Lung (tissue), 12 donors: Measurements from ENCODE around the gene LINGO3. TPM values are rescaled to one million over a fixed set of nuclear protein-coding genes. Genes with fewer than 3 reads are reported as not detected.

Source experiments
- ATAC-seq: fragments of 200-7000 bp; cut with Tn5 transposase; one replicate; pipeline ENCODE4 v1.9.1; 2020; ENCODE audit warnings: moderate number of reproducible peaks; ENCODE audit not compliant: insufficient read depth, low FRiP score
- DNase-seq, 3 donors: peaks; one replicate each; pipeline ENCODE4 v3.0.0-alpha.2; 2013 to 2017
- H3K27ac ChIP-seq, 2 donors: one replicate each; pipeline ENCODE4 v1.5.1; 2013; ENCODE audit warnings: mild to moderate bottlenecking in 2 of 2, moderate library complexity in 2 of 2, control low read depth in 1 of 2, inconsistent platforms in 1 of 2, low read depth in 1 of 2, low read length in 1 of 2
- H3K27me3 ChIP-seq, 3 donors: one replicate each; pipeline ENCODE4 v1.5.1; 2013; ENCODE audit warnings: low read length in 2 of 3; ENCODE audit not compliant: control insufficient read depth in 3 of 3, insufficient read depth in 3 of 3
- H3K36me3 ChIP-seq, 4 donors: one replicate each; pipeline ENCODE4 v1.5.1; 2013; ENCODE audit warnings: low read length in 4 of 4, mild to moderate bottlenecking in 1 of 4, moderate library complexity in 1 of 4; ENCODE audit not compliant: control insufficient read depth in 4 of 4, insufficient read depth in 4 of 4
- H3K4me1 ChIP-seq, 5 donors: one replicate each; pipeline ENCODE4 v1.5.1; 2013; ENCODE audit warnings: low read length in 5 of 5, mild to moderate bottlenecking in 2 of 5, moderate library complexity in 1 of 5; ENCODE audit not compliant: control insufficient read depth in 5 of 5, insufficient read depth in 5 of 5
- H3K4me3 ChIP-seq: one replicate; pipeline ENCODE4 v1.5.1; 2013; ENCODE audit warnings: mild to moderate bottlenecking, control low read depth, moderate library complexity
- H3K9ac ChIP-seq, 2 donors: one replicate each; pipeline ENCODE4 v1.5.1; 2013; ENCODE audit warnings: low read length in 2 of 2, control low read depth in 1 of 2; ENCODE audit not compliant: insufficient read depth in 1 of 2
- H3K9me3 ChIP-seq, 4 donors: one replicate each; pipeline ENCODE4 v1.5.1; 2013; ENCODE audit warnings: low read length in 3 of 4, mild to moderate bottlenecking in 1 of 4, moderate library complexity in 1 of 4; ENCODE audit not compliant: control insufficient read depth in 4 of 4, insufficient read depth in 3 of 4
- CTCF ChIP-seq: IDR thresholded peaks from 2 replicates; pipeline ENCODE4 v1.5.1; 2012; ENCODE audit warnings: mild to moderate bottlenecking; ENCODE audit errors: control extremely low read depth, extremely low read depth
- WGBS, 2 donors: extraction: QIAGEN DNeasy Blood & Tissue Kit; methylation state at CpG; one replicate each; pipeline ENCODE4 v1.1.7; 2013; 5-methylcytosine and 5-hydroxymethylcytosine counted together
- polyA plus RNA-seq, 2 donors: library from polyadenylated mRNA; stranded (reverse); fragments of 200-250 nt; gene quantifications; one replicate each; pipeline ENCODE4 v1.2.1, GENCODE V29; 2013
- total RNA-seq, 2 donors: library from RNA; depleted of rRNA in 1 of 2; stranded (reverse); fragments of >200 nt in 1 of 2; gene quantifications; one replicate each; pipeline ENCODE4 v1.2.1, GENCODE V29; 2014 to 2021
- donor health status: control.
- donor health status: control.
- donor health status: Bipolar disorder and iron deficiency.
- donor health status: healthy.
- donor health status: DM: yes; HTN: yes; CAD: no.

LINGO3 gene
- total and polyA plus RNA-seq, 4 donors: 0.10 to 1.0 (median 0.21) TPM; not detected in 1

GRCh38 chr19:2268861-2269243 lies 39.1 kb downstream of the LINGO3 start:
- Histone ChIP-seq H3K4me1 (peaks cover 0 to 17% (median 12%) of the 10 kb centered on the region in 5 donors), H3K36me3 (peaks cover 4 to 19% (median 9%) of the 10 kb centered on the region in 4 donors), H3K9me3 (no peaks in the 10 kb centered on the region), H3K4me3 (peak overlapping the region; percentile 52), H3K27me3 (no peaks in the 10 kb centered on the region), H3K27ac (peak overlapping the region; percentile 64 to 72), H3K9ac (peak overlapping the region; percentile 11 to 16)
- DNase-seq (no peak), ATAC-seq (no peak)
- no peak for TF ChIP-seq CTCF
- 2% methylated on average over 14 to 19 of the region's 19 CpGs for WGBS, 2 donors

GRCh38 chr19:2268480-2268830 lies 39.5 kb downstream of the LINGO3 start:
- no peak overlapping the region for H3K27ac ChIP-seq
- H3K9me3 ChIP-seq: no peaks in the 10 kb centered on the region
- no peaks in the 10 kb centered on the region for H3K27me3 ChIP-seq
- WGBS, 2 donors: 76 to 82% methylated on average over 4 of the region's 4 CpGs
- H3K4me3 ChIP-seq: no peak overlapping the region
- peaks cover 4 to 17% (median 9%) of the 10 kb centered on the region in 4 donors for H3K36me3 ChIP-seq
- no peak overlapping the region for H3K9ac ChIP-seq
- H3K4me1 ChIP-seq: peaks cover 0 to 13% (median 10%) of the 10 kb centered on the region in 5 donors
- no peak for TF ChIP-seq CTCF
- DNase-seq: no peak
- ATAC-seq: no peak

GRCh38 chr19:2266183-2266993 lies 41.6 kb downstream of the LINGO3 start:
- no peak overlapping the region for H3K4me3 ChIP-seq
- DNase-seq (peak; percentile 64 to 76 (median 66)), ATAC-seq (no peak)
- peaks cover 0 to 4% (median under 1%) of the 10 kb centered on the region in 4 donors for H3K36me3 ChIP-seq
- no peak for TF ChIP-seq CTCF
- no peaks in the 10 kb centered on the region for H3K27me3 ChIP-seq
- H3K9ac ChIP-seq: no peak overlapping the region
- H3K9me3 ChIP-seq: no peaks in the 10 kb centered on the region
- H3K4me1 ChIP-seq: peaks cover 0 to 3% (median 0%) of the 10 kb centered on the region in 5 donors
- peak overlapping the region in 1 of 2 donors; percentile 51 for H3K27ac ChIP-seq
- WGBS, 2 donors: 36 to 38% methylated on average over 18 of the region's 18 CpGs
